Umbilical cord (tissue), 2 donors: ENCODE data around the gene MECR. TPM values are rescaled to one million over a fixed set of nuclear protein-coding genes. Genes with fewer than 3 reads are reported as not detected.

Source experiments
- DNase-seq: peaks from one replicate; pipeline ENCODE4 v3.0.0-alpha.2; 2015; ENCODE audit warnings: low spot score
- total RNA-seq: library from RNA; depleted of rRNA; stranded (reverse); fragments of >200 nt; gene quantifications from one replicate; pipeline ENCODE4 v1.2.3, GENCODE V29; 2014; ENCODE audit warnings: low replicate concordance; ENCODE audit not compliant: insufficient read depth

Gene MECR
- total RNA-seq, 1 donor from 2014 or later = 12.3 TPM

- DNase-seq = no peak
Observed at GRCh38 chr1:29208442-29208841, 22.3 kb downstream of the MECR start.

DNA sequence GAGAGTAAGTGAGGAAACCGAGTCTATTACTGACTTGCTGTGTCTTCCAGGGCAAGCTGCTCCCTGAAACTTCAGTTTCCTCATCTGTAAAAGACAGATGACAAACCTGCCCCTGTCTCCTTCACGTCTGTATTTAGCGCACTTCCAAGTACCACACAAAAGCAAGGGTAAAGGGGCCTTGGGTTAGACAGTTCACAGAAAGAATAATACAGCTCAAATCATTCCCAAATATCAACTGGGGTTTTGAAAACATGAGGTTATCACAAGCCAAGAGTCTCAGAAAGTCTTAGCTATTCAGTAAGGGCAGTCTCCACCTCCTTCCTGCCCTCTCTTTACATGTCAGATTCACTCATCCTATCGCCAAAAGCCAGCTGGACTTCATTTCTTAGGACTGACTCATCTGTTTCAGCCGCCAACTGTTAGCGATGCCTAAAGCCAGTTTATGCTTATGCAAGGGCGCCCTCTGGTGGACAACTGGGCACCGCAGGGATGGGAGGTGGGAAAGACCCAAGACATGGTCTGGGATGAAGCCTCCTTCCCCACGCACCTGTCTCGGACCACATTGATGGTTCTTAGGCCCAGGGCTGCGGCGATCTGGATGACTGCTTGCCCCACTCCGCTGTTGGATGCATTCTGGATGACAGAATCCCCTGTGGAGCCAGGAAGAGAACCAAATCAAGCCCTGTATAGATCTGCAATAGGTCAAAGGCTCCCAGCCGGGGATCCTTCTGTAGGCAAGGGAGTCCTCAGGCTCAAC, 28.0 kb downstream of the MECR start:
- peak; percentile 99 for DNase-seq

DNA sequence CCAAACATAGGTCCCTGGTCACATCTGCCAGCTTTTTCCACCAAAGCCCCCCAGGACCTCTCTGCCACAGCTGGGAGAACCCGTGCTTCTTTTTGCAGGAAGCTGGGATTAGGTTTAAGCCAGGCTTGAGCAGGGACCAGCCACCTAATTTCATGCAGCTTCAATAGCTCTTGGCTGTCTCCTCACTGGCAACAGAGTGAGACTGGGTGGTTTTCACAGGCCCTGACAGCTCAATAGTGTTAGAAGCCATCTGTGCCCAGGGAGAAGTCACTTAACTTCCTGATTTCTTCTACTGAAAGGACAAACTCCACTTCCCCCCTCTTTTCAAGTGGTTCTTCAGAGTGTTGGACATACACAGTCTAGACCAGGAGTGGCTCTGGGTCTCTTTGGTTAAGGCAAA, 28.7 kb downstream of the MECR start:
- DNase-seq = peak; percentile 43

DNA sequence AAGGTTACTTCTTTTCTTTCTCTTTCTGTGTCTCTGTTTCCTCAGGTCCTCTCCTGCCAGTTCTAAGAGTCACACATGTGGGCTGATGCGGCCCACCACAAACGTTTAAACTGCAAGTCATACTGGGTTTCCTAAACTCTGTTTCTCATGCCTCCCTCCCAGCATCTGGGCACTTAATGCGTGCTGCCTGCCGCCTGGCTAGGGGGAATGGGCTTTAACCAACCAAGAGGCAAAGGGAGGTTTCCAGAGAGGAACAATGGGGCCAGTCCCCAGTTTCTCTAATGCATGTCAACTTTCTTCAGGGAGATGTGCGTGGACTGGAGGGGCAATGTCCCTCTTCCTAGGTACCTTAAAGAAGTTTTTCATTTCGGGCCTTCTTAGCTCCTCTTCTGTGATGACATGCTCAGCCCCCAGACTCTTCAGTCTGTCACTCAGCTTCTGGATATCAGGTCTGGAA, 29.1 kb downstream of the MECR start:
- DNase-seq = no peak

GRCh38 chr1:29200906-29201594, 29.7 kb downstream of the MECR start:
- DNase-seq = peak; percentile 90

GRCh38 chr1:29197993-29198392, 32.7 kb downstream of the MECR start:
- no peak for DNase-seq

DNA sequence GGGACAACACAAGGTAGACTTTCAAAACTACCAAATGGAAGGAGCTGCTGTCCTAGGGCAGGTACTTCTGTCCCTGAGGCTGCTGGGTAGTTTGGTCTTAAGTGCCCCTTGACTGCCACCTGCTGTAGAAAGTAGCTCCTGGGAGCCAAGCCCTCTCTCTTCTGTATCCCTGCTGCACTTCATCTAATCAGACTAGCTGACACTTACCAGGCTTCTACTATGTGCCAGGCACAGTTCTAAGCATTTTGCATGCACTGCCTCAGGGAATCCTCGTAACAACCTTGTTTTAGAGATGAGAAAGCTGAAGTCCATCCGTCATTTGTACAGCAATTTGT, 33.2 kb downstream of the MECR start:
- DNase-seq = peak; percentile 64

- DNase-seq = peak; percentile 62
Observed at GRCh38 chr1:29196863-29197589, 33.7 kb downstream of the MECR start.

DNA sequence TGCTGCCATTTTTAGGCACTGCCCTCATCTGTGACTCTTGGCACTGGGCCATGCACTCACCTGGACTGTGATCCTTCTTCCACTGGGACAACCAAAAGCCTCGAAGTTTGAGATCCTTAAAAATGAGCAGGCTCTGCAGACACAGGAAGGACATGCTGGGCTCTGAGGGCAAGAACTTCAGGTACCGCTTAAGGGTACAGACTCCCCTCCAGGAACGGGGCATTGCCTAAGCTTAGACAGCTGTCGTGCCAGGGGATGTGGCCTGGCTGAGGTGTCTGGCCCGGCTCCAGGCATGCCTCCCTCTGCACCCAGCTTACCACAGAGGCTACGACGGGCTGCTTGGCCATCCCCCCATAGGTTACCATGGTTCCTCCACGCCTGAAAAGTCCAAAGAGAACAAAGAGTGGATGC, 34.8 kb downstream of the MECR start:
- no peak for DNase-seq

DNA sequence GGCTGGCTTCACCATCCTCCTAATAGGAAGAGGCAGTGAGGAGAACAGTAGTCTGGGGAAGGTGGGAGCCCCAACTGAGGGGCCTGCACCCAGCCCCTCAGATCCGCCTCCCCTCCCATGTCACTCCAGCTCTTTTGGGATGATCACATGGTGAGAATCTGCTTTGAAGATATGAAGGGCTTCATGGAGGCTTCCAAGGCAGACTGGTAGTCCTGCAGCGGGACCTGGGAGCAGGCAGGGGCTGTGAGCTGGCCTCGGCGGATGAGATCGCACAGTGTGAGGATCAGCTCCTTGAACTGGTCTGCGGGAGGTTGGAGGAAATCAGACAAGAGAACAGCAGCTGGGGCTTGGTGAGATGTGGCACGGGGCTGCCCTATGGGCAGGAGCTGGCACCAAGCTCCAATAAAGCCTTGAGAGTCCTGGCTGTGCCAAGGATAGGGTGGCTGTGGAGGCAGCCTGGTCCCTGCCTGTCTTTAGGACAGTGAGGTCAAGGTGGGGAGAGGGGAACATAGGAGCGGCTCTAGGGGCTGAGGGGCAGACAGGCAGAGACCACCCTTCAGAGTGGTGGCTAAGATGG, 36.8 kb downstream of the MECR start:
- DNase-seq = no peak

- no peak for DNase-seq
Observed at GRCh38 chr1:29190718-29191117, 40.0 kb downstream of the MECR start.

DNA sequence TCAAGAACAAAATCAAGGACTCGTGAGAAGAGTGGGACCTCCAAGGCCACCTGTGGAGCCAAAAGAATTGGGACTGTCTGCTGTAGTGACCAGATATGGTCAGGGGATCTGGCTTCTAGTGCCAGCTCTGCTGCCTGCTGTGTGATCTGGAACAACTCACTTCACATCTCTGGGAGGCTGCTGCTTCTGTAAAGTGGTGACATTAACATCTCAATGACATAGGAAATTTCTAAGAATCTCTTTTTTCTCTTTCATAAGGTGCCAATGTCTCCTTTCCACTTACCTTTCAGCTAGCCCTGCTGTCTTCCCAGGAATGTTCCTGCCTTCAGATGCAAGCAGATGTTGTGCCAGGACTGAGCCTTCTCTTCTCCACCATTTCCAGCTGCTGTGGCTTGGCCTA, 44.0 kb downstream of the MECR start:
- DNase-seq = no peak

DNA sequence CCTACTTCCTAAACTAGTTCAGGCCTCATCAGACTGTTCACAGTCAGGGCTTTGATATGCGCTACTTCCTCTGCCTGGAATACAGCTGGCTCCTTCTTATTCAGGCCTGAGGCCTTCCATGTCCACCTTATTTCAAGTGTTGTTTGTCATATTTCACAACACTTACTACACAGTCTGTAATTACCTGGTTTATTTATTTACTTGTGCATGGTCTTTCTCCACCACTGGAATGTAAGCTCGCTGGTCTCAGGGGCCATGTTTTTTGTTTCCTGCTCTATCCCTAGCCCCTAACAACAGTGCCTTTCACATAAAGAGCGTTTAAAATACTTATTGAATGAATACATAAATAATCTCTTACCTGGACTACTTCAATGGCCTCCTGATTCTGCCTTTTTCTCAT, 44.5 kb downstream of the MECR start:
- no peak for DNase-seq

DNA sequence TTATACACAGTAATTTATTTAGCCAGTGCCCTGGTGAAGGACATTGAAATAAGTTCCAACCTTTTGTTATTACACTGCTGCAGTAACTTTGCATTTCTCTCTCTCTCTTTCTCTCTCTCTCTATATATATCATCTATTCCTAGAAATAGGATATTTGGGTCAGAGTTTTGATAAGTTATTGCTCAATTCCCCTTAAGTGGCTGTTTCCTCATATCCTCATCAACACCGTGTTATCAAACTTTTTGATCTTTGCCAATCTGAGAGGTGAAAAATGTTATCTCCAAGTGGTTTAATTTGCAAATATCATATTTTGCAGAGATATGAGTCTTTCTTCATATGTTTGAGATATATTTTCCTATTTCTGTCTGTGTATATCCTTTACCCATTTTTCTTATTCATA, 47.4 kb downstream of the MECR start:
- no peak for DNase-seq

GRCh38 chr1:29181413-29182225, 49.1 kb downstream of the MECR start, which contains the start of gene SRSF4:
Gene SRSF4, minus strand, starts transcription at chr1:29181900. Its CDS starts 148 bp downstream, at chr1:29181752.
- peak; percentile 99 for DNase-seq

GRCh38 chr1:29180497-29181412, 50.0 kb downstream of the MECR start:
- DNase-seq = no peak

GRCh38 chr1:29179641-29180184, 51.0 kb downstream of the MECR start:
- DNase-seq = no peak

GRCh38 chr1:29177022-29177705, 53.6 kb downstream of the MECR start:
- DNase-seq = no peak

- DNase-seq = no peak
Observed at GRCh38 chr1:29176576-29176975, 54.2 kb downstream of the MECR start.
